Suppressor macrophage (primary cell): ENCODE measurements around the gene FKBP2.
"Not testable (repeated sequence)": the region's sequence is repeated elsewhere in the genome, so short reads cannot be mapped to it uniquely, and the experiment has no call there.

ENCODE experiments used
- DNase-seq, 4 experiments: peaks; one replicate each; pipeline ENCODE4 v3.0.0-alpha.2; 2020 to 2022

FKBP2 gene

GRCh38 chr11:64234647-64235379 lies 6.1 kb upstream of the FKBP2 start:
- DNase-seq: peak; percentile 46 to 81 (median 64)

DNA sequence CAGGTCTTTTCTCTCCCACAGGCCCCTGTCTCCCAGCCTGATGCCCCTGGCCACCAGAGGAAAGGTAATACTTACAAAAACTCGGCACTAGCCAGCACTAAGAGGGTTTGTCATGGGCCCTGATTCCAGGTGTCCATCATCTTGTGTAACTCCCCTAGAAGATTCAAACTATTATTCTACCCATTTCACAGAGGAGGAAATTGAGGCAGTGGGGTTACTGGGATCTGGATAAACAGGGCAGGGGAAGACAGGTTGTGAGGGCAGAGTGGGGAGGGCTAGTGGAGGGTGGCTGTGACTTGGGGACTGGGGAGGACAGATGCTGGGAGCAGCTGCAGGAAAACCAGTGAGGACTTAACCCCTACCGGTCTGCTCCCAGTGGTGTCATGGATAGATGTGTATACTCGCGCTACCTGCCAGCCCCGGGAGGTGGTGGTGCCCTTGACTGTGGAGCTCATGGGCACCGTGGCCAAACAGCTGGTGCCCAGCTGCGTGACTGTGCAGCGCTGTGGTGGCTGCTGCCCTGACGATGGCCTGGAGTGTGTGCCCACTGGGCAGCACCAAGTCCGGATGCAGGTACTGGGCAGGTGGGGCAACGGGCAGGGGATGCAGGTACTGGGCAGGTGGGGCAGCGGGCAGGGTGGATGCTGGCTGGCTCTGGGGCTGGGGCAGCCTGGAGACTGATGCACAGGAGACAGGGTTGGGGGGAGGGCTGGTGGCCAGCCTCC lies 5.3 kb upstream of the FKBP2 start:
- no peak for DNase-seq

- no peak for DNase-seq
Measured at GRCh38 chr11:64237484-64237951, 3.4 kb upstream of the FKBP2 start.

DNA sequence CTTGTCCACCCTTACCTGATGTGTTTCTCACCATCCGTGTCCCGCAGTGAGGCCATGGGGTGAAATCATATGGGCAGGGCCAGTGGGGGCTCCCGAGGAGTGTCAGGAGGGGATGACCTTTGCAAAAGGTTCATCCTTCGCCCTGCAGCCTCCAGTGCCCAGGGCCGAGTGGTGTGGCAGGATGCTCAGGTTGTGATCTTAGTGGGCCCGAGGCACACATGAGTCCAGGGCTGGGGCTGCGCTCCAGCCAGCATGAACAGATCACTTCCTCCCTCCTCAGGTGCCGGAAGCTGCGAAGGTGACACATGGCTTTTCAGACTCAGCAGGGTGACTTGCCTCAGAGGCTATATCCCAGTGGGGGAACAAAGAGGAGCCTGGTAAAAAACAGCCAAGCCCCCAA lies 2.8 kb upstream of the FKBP2 start:
- no peak for DNase-seq

DNA sequence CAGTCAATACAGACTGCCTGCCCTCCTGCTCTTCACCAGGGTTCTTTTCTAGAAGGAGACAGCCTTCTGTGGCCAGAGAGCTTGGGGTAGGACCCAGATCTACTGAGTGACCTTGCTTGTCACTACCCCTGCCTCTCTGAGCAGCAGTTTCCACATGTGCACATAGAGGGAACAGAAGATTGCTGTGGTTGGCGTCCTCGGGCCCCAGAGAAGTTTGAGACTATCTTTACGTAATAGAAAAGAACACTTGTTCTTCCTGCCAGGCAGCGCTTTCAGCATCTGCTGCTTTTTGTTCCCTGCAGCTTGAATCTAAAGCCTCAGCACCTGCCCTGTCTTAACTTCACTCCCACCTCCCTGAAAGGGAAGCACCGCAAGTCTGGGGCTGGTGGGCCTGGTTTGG lies 1.9 kb upstream of the FKBP2 start:
- peak; percentile 77 to 85 (median 82) for DNase-seq

DNA sequence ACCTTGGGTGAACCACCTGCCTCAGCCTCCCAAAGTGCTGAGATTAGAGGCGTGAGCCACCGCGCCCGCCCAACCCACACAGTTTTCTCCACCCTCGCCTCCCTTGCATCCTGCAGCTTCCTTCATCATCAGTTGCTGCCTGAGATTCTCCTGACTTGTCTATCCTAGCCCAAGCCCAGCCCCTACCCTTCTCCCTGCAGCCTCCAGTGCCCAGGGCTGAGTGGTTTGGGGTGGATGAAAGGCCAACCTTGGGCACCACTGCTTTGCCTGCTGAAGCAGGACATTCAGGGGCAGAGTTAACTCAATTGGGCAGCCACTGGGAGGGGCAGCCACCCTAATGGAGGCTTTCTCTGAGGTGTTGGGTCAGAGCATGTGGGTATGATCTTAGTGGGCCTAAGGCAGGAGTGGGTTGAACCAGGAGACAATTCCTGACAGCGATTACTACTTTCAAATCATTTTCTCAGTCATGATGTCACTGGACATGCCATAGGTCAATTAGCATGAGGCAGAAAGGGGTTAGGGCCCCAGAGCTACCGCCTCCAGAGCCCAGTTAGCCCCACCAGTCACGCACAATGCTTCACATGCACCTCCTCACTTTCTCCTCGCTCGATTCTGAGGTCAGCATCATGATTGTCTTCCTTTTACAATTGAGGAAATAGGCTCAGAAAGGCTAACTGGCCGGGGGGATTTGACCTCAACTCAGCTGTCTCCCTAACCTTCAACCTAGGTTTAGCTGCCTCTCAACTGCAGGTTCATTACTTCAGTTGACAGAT lies 1.0 kb upstream of the FKBP2 start:
- DNase-seq: peak; percentile 95 to 99 (median 97)

DNA sequence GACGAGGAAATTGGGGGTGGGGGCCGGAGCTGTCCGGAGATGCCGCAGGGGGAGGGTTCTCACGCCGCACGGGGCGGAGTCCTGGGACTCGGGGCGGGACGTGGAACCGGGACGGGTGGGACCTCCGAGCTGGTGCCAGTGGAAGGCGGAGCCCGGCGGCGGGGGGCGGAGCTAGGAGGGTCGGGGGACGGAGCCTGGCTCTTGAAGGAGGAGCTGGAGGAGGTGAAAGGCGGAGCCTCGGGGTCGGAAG lies 271 bp downstream of the FKBP2 start:
- DNase-seq: peak in 3 of 4 experiments; percentile 100

- DNase-seq: peak; percentile 47 to 100 (median 65)
Measured at GRCh38 chr11:64241491-64242374, 838 bp downstream of the FKBP2 start.

DNA sequence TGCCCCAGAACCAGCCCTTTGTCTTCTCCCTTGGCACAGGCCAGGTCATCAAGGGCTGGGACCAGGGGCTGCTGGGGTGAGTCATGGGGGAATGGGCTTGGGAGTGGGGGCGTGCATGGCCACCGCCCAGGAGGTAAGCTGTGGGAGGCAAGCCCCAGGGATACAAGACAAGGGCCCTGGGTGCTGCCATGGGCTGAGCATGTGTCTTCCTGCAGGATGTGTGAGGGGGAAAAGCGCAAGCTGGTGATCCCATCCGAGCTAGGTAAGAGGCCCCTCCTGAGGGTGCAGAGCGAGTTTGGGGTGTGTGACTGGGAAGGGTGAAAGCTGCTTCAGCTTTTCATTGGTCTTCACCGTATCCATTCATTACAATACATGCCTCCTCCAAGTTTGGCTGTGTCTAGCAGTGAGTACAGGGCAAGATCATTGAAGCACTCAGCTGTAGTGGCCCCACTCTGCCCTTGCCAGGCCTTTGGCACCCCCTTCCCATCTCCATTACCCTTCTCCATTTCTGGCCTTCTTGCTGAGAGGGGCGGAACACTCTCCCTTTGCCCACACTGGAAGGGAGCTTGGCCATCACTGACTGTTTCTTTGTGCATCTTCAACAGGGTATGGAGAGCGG lies 2.5 kb downstream of the FKBP2 start:
- no peak for DNase-seq

DNA sequence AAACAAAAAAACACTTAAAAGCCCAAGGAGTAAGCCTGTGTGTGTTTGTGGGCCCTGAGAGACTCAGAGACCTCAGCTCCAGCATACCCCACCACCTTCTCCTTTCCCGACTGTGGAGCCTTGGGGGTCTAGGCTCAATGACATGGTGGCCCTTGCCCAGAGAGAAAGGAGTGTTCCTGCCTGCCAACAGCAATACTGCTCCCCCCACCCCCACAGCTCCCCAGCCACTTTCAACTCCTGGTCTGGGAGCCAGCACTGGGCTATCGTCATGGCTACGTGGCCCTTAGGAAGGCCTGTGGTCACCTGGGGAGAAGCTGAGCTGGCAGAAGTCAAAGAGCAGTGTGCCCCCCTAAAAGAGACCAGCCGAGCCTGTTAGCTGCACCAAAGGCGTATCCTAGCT lies 3.2 kb downstream of the FKBP2 start:
- DNase-seq: no peak

DNA sequence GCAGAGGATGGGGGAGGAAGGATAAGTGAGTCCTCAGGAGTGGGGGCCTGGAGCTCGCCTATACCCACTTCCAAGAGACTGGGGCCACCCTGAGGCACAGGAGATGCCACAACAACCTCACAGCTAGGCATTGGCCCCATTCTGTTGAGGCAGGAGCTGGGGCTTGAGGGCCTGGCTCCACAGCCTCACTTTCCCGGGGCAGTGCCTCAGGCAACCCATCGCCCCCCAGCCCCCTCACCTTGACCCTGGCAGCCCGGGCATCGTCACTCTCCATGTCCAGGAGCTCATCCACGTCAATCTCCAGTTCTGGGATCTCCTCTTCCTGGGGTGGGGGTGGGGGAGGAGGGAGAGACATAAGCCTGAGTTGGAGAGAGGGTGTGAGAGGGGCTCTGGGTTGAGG lies 4.1 kb downstream of the FKBP2 start:
- no peak for DNase-seq

- peak in 2 of 4 experiments; percentile 33 to 40 for DNase-seq
Measured at GRCh38 chr11:64245401-64245796, 4.5 kb downstream of the FKBP2 start.

GRCh38 chr11:64245797-64246620 lies 5.1 kb downstream of the FKBP2 start:
- peak; percentile 78 to 87 (median 85) for DNase-seq

- DNase-seq: not testable (repeated sequence)
Measured at GRCh38 chr11:64246621-64246870, 5.7 kb downstream of the FKBP2 start.

DNA sequence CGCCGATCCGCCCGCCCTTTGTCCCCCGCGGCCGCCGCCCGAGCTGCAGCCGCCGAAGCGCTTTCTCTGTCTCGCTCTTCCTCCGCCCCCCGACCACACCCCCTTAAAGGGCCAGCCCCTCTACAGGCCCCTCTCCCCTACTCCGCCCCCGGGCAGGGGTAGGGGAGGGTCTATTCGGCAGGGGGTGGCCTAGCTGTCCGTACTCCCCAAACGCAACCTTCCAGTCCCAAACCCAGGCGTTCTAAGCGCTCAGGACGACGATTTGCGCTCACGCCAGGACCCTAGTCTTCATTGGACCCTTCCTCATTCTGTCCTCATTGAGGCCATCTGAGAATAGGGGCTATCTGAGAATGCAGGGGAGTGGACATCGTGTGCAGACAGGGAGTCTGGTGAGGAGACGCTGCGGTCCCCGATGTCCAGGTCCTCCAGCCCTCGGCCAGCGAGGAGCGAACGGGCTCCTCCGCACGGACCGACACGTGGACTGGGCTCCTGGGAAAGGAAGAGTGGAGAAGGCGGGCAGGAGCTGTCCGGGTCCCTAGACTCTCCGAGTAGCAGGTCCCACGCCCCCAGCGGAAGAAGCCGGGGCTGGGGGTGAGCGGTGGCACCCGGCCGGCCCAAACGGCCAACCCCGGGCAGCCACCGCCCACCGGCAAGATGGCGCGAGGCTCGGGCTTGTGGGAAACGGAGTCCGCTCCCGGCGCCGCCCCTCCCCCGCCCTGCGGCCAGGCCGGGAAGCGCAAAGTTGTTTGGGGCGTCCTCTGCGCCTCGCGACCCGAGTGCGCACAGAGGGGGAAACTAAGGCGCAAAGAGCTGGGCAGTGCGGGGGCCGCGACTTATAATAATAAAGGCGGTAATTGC lies 6.2 kb downstream of the FKBP2 start, which contains the start of gene PPP1R14B:
TSS of gene PPP1R14B (minus strand) at position 73 of the 858 bp plus-strand sequence. CDS start 270 bp downstream, outside the sequence.
- DNase-seq: peak; percentile 90 to 96 (median 94)

DNA sequence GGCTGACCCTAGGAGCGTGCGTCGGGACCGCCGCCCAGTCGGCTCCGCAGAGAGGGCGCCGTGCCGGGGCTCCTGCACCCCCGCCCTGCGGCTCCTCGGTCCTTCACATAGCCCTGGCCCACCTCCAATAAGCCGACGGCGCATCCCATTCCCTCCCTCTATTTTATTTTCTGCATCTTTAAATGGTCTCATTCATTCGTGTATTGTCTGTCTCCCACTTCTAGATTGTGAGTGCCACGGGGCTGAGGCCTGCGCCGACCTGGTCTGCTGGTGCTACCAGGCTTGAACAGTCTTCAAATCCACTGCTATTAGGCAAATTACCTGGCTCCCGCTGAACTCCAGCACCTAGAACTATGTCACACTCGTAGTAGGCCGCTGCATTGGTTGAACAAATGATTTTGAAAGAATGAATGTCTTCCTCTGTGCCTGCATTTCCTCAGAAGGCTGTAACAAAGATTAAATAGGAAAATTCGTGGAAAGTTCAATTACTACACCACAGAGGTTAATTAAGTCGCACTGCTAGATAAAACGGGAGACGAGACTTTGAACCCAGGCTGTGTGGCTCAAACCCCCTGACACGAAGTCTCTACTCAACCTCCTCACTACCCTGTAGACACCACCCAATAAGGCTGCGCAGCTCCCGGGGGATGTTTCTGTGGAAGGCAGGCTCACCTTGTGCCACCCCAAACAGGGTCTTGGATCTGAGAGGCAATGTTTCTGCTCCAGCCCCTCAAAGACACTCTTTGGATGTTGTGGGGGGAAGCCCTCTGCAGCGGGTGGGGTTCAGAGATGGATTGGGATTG lies 7.0 kb downstream of the FKBP2 start:
- DNase-seq: peak in 1 of 4 experiments; percentile 0

DNA sequence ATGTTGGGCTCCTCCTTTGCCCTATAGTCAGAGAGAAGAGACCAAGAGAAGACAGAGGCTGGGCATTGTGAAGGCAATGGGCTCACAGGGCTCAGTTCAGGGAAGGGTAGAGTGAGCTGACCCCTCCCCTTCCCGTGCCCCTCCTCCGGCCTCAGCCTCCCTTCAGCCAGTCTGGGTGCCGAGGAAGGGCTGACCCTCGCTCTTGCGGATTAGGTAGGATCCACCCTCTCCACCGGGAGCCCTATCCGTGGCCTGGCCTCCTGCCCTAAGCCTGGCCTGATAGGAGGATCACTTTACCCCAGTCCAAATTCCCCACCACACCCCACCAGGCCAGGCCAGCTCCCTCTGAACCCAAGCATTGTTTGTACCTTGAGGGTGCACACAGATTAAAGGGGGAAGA lies 7.7 kb downstream of the FKBP2 start:
- no peak for DNase-seq

DNA sequence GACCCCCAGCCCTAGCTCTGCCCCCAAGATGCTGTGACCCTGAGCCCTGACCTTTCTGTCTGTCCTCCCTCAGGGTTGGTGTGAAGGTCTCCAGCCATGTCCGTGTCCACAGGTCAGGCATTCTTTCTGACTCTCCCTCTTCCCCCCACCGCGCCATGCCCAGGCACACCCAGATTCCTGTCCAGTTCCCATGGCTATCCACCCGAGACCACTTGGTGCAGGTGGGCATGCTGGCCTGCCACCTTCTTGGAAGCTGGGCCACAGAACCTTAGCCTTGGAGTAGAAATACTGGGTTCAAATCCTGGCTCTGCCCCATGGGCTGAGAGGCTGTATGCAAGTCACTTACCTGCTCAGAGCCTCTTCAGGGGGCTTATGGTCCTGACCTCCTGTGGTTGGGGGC lies 8.1 kb downstream of the FKBP2 start:
- no peak for DNase-seq
